Measurements from ENCODE around the gene KRTAP10-3. TPM values are rescaled to one million over a fixed set of nuclear protein-coding genes. Genes with fewer than 3 reads are reported as not detected.

KRTAP10-3 gene
- total and polyA plus RNA-seq, 2 experiments from 2014 or later, result not detected

GRCh38 chr21:44514218-44514520 lies 44.4 kb downstream of the KRTAP10-3 start:
- Histone ChIP-seq H3K27ac (ENCODE audit: low read depth) (no peak overlapping the region), H3K36me3 (ENCODE audit: insufficient read depth) (no peaks in the 10 kb centered on the region), H3K4me2 (no peak overlapping the region), H3K79me2 (replicated peaks; ENCODE audit: insufficient read depth) (no peaks in the 10 kb centered on the region), H3F3A (replicated peaks; ENCODE audit: low read depth) (no peaks in the 10 kb centered on the region), H3K4me1 (ENCODE audit: insufficient read depth) (no peaks in the 10 kb centered on the region), H3K4me3 (no peak overlapping the region), H3K27me3 (ENCODE audit: insufficient read depth) (no peaks in the 10 kb centered on the region), H2AFZ (no peak overlapping the region), H3K9me2 (ENCODE audit: insufficient read depth) (0 out of 2 replicates have a peak, but pooled peaks cover 6% of the 10 kb centered on the region), H4K20me1 (replicated peaks; ENCODE audit: insufficient read depth) (no peaks in the 10 kb centered on the region)
- H3K27me3 Mint-ChIP-seq (ENCODE audit: insufficient read depth, low read depth, poor library complexity), result peaks cover 13% of the 10 kb centered on the region
- peaks cover 3% of the 10 kb centered on the region; the same call in 1 of the 3 replicates for H3K9me3 Mint-ChIP-seq
- peaks cover 4% of the 10 kb centered on the region; the same call in 1 of the 3 replicates for H3K36me3 Mint-ChIP-seq (ENCODE audit: low read depth)
- TF ChIP-seq ZNF462 (CRISPR knock-in tag; IDR thresholded peaks at IDR 0.05) (no peak), ETS1 (IDR thresholded peaks at IDR 0.05) (no peak), JUNB (IDR thresholded peaks at IDR 0.05; ENCODE audit: unreplicated experiment) (no peak), STAT1 (IDR thresholded peaks at IDR 0.05; ENCODE audit: unreplicated experiment) (no peak), ZNF331 (CRISPR knock-in tag; IDR thresholded peaks at IDR 0.05; ENCODE audit: low read depth) (no peak), EZH2phosphoT487 (IDR thresholded peaks at IDR 0.05; ENCODE audit: unreplicated experiment) (no peak)
- ATAC-seq, result no peak
- H3K4me1 Mint-ChIP-seq, result no peaks in the 10 kb centered on the region; the same call in 2 of the 3 replicates
- no peak overlapping the region for H3K27ac Mint-ChIP-seq
- H3K4me3 Mint-ChIP-seq, result no peak overlapping the region
- no peak for DNase-seq (ENCODE audit: low spot score)

All from GM23338 (cell line).